NOMO-1 treated with DMSO at 0.1 percent for 48 hours (cell line): Measurements from ENCODE around the gene MYCBP.
"Not testable (repeated sequence)": the region's sequence is repeated elsewhere in the genome, so short reads cannot be mapped to it uniquely, and the experiment has no call there.

Experiments used
- DNase-seq: peaks from one replicate; lab custom pipeline; 2025; ENCODE audit not compliant: unreplicated experiment; lab: John Stamatoyannopoulos, UW

Gene MYCBP

DNA sequence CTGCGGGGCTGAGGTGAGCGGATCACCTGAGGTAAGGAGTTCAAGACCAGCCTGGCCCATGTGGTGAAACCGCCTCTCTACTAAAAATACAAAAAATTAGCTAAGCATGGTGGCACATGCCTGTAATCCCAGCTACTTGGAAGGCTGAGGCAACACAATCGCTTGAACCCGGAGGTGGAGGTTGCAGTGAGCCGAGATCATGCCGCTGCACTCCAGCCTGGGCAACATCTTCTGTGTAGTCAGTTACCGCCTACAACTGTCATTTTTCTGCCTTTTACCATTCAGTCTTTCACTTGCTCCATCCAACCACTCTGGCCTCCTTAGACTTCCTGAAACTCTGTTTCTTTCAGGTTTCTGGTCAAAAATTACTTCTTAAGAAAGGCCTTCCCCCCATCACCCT is 2.2 kb downstream of the MYCBP start:
- DNase-seq, result no peak

GRCh38 chr1:38867208-38867607 is 5.9 kb downstream of the MYCBP start:
- DNase-seq, result no peak

GRCh38 chr1:38865112-38865715 is 7.9 kb downstream of the MYCBP start:
- DNase-seq, result no peak

DNA sequence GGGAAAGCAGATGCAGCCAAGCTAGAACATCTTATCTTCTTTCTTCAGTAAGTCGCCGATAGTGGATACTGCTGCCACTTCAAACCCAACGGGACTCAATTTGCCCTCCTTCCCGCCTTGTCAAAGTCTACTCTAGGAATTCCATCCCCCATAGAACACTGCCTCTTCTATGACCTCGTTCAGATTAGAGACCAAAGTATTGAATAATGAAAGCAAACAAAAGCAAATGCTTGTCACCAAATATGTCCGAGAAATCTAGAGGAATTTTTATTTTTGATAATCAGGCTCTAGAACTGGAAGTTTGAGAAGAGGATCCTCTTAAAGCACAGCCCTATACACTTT is 12.7 kb downstream of the MYCBP start:
- no peak for DNase-seq

- peak; percentile 96 for DNase-seq
Measured at GRCh38 chr1:38859561-38860453, 13.3 kb downstream of the MYCBP start, which contains the start of gene RRAGC. TSS of gene RRAGC (minus strand) at chr1:38859772. CDS start at chr1:38859646, 126 bp downstream.

- DNase-seq, result peak; percentile 29
Measured at GRCh38 chr1:38858833-38859560, 14.2 kb downstream of the MYCBP start.

DNA sequence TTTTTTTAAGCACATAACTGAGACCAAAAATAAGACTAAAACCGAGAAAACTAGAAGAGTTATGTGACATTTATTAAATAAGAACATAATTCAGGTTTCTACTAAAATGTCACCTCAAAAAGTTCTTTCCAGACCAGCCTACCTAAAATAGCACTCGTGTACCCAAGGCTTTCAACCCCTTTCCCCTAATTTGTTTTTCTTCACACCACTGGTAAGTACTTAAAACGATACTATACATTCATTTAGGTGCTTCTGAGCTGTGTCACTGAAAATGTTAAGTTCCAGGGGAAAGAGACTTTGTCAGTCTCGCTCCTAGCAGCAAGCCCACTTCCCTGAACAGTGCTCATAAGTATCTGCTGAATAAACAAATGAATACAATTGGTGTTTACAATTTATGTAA is 20.4 kb downstream of the MYCBP start:
- DNase-seq, result no peak

DNA sequence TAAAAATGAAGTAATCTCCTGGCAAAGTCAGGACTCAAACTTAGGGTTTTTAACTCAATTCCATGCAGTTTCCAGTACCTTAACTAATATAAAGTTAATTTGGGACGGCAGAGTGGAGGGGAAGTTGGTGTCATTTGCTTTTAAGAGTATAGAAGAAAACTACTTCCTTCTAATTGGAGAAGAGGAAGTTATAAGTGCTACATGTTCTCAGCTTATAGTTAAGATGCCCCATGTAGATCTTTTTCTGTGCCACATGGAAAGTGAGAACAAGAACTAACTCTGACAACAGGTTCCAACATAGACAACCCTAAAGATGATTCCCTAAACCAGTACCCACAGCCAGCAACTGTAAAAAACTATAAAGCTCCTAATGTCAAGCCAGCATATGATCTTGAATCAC is 25.1 kb downstream of the MYCBP start:
- peak; percentile 91 for DNase-seq

GRCh38 chr1:38846210-38846609 is 26.9 kb downstream of the MYCBP start:
- no peak for DNase-seq

- not testable (repeated sequence) for DNase-seq
Measured at GRCh38 chr1:38845088-38845487, 28.1 kb downstream of the MYCBP start.

- no peak for DNase-seq
Measured at GRCh38 chr1:38840281-38840680, 32.9 kb downstream of the MYCBP start.

DNA sequence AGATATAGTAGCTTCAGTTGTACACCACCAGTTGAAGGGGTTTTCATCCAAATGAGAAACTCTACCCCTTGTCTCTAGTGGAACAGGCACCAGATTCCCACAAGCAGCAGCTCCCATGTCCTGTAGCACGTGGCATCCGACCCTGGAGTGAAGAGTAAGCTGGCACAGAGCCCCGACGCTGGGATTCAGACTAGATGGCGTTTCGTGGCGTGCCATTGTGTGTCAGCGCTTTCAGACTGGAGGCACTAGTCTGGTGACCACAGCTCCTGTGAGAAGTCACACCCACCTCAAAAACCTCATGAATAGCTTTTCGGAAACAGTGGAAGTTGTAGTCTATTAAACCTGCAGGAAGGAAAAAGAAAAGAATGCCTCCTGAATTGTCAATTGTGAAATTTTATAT is 33.8 kb downstream of the MYCBP start:
- no peak for DNase-seq

DNA sequence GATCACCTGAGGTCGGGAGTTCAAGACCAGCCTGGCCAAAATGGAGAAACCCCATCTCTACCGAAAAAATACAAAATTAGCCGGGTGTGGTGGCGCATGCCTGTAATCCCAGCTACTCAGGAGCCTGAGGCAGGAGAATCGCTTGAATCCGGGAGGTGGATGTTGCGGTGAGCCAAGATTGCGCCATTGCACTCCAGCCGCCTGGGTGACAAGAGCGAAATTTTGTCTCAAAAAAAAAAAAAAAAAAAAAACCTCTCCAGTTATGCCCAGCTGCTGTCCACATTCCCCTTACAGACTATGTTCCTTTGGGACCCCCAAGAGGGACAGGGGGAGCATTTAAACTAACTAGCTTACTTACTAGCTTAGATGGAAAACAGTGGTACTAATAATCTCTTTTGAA is 36.8 kb downstream of the MYCBP start:
- not testable (repeated sequence) for DNase-seq

DNA sequence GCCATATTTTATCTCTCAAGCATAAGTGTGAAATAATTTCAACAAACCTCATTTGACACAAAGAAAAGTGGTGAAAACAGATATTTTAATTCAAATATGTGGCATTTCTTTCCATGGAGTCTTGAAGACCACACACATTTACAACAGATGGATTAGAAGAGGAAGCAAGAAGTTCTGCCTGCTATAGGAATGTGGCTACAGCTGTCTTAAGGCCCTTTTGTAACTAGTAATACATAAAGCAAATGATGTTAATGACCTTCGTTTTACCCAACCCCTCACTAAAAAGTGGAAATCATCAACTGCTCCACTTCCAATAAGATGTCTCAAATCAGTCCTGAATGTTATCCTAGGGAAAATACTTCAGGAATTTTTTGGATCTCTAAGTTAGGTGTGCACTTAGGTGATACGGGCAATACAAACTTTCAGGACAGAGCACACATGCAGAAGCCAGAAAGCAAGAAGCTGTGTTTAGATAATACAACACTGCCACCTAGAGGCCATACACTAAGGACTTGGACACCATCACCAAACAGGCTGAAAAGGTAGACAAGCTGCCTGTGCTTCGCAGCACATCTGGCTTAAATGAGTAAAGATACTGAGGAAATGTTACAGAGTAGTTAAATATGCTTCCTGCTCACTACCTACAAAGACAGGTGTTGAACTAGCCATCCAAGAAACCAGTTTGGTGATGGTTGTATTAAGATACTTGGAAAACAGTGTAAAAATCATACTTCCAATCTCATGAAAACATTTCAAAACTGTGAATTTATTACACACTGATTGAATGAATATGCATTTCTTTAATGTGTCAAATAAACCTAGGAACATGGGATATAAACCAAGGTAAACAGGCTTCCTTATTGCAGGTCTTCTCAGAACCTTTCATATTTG is 38.0 kb downstream of the MYCBP start:
- DNase-seq, result peak; percentile 80

GRCh38 chr1:38834221-38834782 is 38.8 kb downstream of the MYCBP start:
- DNase-seq, result peak; percentile 88

DNA sequence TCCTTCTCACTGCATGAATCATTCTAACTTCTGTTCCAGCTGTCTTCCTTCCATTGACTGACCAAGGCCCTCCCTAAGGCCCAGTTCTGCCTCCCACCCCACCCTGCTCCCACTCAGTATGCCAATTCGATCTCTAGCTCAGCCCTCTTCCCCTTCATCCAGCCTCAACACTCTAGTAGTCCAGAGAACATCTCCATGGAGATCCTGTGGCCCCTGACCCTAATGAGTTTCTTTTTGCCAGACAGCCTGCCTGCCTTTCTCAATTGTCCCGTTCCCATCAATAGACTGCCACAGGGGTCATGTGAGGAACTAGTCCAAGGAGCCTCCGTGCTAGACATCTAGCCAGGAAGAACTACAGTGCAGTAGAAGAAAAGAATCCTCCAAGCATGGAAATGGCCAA is 40.0 kb downstream of the MYCBP start:
- DNase-seq, result no peak

GRCh38 chr1:38832370-38832734 is 40.8 kb downstream of the MYCBP start:
- no peak for DNase-seq

GRCh38 chr1:38831731-38832369 is 41.3 kb downstream of the MYCBP start:
- DNase-seq, result no peak

DNA sequence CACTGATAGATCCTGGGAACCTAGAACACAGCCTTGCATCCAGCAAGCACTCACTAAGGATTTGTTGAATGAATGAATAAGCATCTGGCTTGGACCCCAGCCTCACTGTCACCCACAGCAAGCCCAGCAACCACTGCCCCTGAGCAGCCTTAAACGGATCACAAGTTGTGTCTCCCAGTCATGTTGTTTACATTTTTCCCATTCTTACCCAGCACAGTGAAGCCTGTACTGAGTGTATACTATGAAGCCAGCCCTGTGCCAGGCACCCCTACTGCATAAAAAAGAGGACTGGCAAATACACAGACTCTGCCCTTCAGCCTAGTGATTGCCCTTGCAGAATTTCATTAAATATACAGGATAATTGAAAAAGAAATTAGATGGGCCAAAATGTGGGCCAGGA is 43.8 kb downstream of the MYCBP start:
- no peak for DNase-seq

DNA sequence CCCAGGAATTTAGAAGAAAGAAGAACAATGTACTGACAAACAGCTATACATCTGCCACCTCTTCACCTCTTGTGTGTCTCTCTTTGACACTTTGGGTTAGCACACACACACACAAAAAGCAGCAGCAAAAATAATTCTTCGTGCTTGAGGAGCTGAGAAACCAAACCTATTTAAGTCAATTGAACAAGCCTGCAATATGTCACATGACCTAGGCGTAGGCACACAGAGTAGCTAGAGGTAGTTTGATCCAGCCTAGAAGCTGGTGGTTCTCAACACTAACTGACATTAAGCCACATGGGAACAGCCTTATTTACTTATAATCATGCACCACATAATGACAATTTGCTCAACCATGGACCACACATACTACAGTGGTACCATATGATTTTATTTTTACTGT is 45.8 kb downstream of the MYCBP start:
- DNase-seq, result no peak
